HT1080 (cell line): ENCODE results near the gene NSDHL. TPM values are rescaled to one million over a fixed set of nuclear protein-coding genes. Genes with fewer than 3 reads are reported as not detected.
"Not testable (repeated sequence)": the region's sequence is repeated elsewhere in the genome, so short reads cannot be mapped to it uniquely, and the experiment has no call there.

Experiments used
- DNase-seq: peaks from one replicate; pipeline ENCODE4 v3.0.0-alpha.2; 2015; ENCODE audit warnings: low read depth
- polyA plus RNA-seq, 2 experiments: library from polyadenylated mRNA; depleted of rRNA; stranded (reverse); fragments of >200 nt; gene quantifications; 2 replicates each; pipeline ENCODE4 v1.2.3, GENCODE V29; 2015
- total RNA-seq: library from RNA; depleted of rRNA; stranded (reverse); fragments of >200 nt; shearing (Covaris generic); gene quantifications from 2 replicates; pipeline ENCODE4 v1.2.3, GENCODE V29; 2014; rRNA removed

Gene NSDHL
- 36.7 and 43.2 TPM in 2 replicates for total RNA-seq
- 20.4 and 20.6 TPM in 2 replicates for polyA plus RNA-seq (2015; cell fraction: cytosol; rRNA removed)
- polyA plus RNA-seq (2015; cell fraction: nucleus; rRNA removed), result 28.6 and 29.6 TPM in 2 replicates

- peak; percentile 95 for DNase-seq
Measured at GRCh38 chrX:152830312-152831305, at the start of gene NSDHL, which contains the start of gene CETN2. TSS of gene NSDHL (plus strand) at chrX:152831063. CDS start at chrX:152846325, 15,262 bp downstream. TSS of gene CETN2 (minus strand) at chrX:152830757. CDS start at chrX:152830710, 47 bp downstream.

- not testable (repeated sequence) for DNase-seq
Measured at GRCh38 chrX:152787062-152787461, 43.8 kb upstream of the NSDHL start.

- no peak for DNase-seq
Measured at GRCh38 chrX:152798945-152799344, 31.9 kb upstream of the NSDHL start.

GRCh38 chrX:152806035-152806434 is 24.8 kb upstream of the NSDHL start:
- peak; percentile 74 for DNase-seq

- peak; percentile 18 for DNase-seq
Measured at GRCh38 chrX:152810403-152810802, 20.5 kb upstream of the NSDHL start.

- DNase-seq, result no peak
Measured at GRCh38 chrX:152813206-152813605, 17.7 kb upstream of the NSDHL start.

- DNase-seq, result no peak
Measured at GRCh38 chrX:152814048-152814447, 16.8 kb upstream of the NSDHL start.

- DNase-seq, result peak; percentile 38
Measured at GRCh38 chrX:152817078-152817764, 13.6 kb upstream of the NSDHL start.

GRCh38 chrX:152818356-152818755 is 12.5 kb upstream of the NSDHL start:
- DNase-seq, result no peak

- no peak for DNase-seq
Measured at GRCh38 chrX:152819266-152819665, 11.6 kb upstream of the NSDHL start.

- DNase-seq, result peak; percentile 77
Measured at GRCh38 chrX:152819732-152820131, 11.1 kb upstream of the NSDHL start.

GRCh38 chrX:152821145-152821765 is 9.6 kb upstream of the NSDHL start:
- peak; percentile 19 for DNase-seq

- peak; percentile 25 for DNase-seq
Measured at GRCh38 chrX:152822383-152823086, 8.3 kb upstream of the NSDHL start.

GRCh38 chrX:152823657-152824056 is 7.2 kb upstream of the NSDHL start:
- no peak for DNase-seq

GRCh38 chrX:152824841-152825374 is 6.0 kb upstream of the NSDHL start:
- DNase-seq, result peak; percentile 66

GRCh38 chrX:152831391-152831790 is 528 bp downstream of the NSDHL start:
- DNase-seq, result no peak

- DNase-seq, result no peak
Measured at GRCh38 chrX:152832520-152832919, 1.7 kb downstream of the NSDHL start.

GRCh38 chrX:152833378-152833777 is 2.5 kb downstream of the NSDHL start:
- DNase-seq, result no peak

- DNase-seq, result not testable (repeated sequence)
Measured at GRCh38 chrX:152835470-152835869, 4.6 kb downstream of the NSDHL start.

- no peak for DNase-seq
Measured at GRCh38 chrX:152842772-152843338, 12.0 kb downstream of the NSDHL start.
